NCI-H524 (cell line): Measurements from ENCODE around the gene C1orf56.

Experiments used
- DNase-seq, 2 experiments: peaks; one replicate each; lab custom pipeline; 2025; lab: John Stamatoyannopoulos, UW

C1orf56 gene, protein sequence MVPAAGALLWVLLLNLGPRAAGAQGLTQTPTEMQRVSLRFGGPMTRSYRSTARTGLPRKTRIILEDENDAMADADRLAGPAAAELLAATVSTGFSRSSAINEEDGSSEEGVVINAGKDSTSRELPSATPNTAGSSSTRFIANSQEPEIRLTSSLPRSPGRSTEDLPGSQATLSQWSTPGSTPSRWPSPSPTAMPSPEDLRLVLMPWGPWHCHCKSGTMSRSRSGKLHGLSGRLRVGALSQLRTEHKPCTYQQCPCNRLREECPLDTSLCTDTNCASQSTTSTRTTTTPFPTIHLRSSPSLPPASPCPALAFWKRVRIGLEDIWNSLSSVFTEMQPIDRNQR

GRCh38 chr1:151047591-151047924 is at the start of gene C1orf56:
TSS of gene C1orf56 (plus strand) at chr1:151047751. CDS start at chr1:151047848, 97 bp downstream.
- DNase-seq: peak; percentile 37 to 68

- no peak for DNase-seq
These were observed 49.6 kb upstream of the C1orf56 start for GRCh38 chr1:150997949-150998348.

DNA sequence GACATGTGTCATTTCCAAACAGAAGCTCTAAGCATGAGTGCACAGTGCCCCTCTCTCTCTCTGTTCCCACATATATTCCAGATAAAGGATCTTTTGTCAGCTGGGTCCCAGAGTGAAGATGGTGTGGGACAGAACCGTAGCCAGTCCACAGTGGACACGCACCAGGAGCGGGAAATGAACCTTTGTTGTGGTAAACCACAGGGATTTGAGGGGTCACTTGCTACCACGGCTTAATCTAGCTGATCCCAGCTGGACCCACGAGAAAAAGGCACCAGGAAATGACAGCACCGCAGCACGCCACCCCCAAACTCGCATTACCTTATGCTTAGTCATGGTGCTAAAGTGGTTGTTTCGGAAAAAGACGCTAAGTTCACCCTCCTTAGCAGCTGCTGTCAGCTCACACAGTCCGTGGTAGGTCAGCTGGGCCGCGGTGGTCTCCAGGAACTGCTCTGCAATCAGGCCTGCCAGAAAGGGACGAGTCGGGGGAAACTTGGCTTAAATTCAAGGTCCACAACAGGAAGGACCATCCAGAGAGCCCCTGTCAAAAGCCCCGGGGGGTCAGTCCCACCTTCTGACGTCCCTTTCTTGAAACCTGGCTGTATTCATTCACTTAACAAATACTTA is 48.4 kb upstream of the C1orf56 start:
- DNase-seq: no peak

DNA sequence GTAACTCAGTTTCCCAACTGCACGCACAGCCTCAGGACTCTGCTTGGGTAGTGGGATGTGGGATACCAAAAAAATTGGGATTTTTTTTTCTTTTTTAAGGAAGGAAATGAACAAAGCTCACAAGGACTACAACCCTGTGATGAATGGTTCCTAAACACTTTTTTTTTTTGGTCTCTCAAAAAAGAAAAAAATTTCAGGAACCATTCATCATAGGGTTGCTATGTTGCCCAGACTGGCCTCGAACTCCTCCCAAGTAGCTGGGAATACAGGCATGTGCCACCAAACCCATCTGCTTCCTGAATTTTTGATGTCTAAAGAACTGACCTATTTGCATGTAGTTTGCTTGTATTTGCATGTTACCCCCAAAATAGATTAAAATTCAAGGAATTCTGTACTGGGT is 47.6 kb upstream of the C1orf56 start:
- DNase-seq: no peak

DNA sequence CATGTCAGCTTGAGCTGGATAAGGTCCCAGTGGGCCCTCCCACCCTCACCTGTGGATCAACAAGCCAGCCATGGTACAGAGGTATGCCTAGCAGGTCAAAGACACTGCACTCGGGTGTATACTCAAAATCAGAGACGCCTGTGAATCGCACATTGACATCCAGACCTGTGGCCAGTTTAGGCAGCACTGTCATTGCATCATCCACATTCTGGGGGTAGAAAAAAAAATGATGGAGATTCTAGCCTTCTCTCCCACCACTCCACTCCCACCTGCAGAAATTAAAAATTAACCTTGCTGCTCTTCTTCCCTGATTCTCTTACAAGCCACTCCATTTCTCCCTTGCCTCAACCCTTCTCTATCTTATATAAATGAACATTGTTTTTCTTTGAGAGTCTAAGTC is 47.1 kb upstream of the C1orf56 start:
- DNase-seq: no peak

DNA sequence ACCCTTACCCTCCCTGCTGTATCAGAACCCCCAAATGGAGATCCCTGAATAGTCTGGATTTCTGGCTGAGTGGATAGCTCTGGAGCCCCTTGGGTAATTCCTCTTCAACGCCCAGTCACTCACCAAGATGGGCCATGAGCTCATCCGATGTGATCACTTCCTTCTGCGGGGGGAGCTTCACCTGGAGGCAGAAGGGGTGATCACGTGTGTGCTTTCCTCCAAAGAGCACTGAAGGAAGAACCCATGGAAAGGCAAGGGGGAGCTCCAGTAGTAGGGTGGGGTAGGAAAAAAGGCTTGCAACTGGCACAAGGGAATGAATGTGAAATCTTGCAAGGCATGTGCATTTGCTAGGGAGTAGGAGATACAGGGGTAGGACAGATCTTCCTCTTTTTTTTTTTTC is 45.9 kb upstream of the C1orf56 start:
- no peak for DNase-seq

DNA sequence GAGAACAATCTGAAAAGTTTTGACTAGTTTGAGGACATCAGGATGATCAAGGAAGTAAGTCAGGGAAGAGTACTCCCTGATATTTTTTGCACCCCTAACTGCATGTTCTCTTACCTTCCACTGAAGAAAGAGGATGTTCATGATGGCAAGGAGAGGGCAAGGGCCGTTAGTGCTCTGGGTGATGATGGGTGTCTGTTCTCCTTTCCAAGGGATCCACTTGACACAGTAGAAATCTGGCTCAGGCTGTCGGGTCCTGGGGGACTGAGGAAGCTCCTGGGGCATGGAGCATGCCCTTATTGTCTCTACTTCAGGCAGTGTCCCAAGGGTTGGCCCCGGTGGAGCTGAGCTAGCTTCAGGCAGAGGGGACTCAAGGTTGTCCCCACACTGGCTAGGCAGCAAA is 45.5 kb upstream of the C1orf56 start:
- DNase-seq: no peak

DNA sequence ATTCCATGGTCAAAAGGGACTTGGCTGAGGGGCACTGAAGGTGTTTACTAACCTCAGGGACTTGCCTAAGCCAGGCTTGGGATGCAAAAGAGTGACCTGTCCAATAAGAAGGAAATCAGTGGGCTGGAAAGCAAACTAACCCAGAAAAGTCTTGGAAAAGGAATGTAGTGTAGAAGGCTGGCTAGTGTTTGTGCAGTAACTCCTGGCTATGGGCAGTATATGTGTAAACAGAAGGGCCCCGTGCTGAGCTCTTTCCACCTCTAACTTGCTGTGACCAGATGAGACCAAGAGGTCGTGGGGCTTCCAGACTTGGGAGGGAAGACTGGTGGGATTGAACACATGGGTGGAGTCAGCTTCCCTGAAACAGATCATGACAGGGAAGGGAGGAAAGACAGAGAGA is 44.9 kb upstream of the C1orf56 start:
- DNase-seq: no peak

GRCh38 chr1:151003180-151003579 is 44.4 kb upstream of the C1orf56 start:
- no peak for DNase-seq

- no peak for DNase-seq
These were observed 41.7 kb upstream of the C1orf56 start for GRCh38 chr1:151005729-151006319.

GRCh38 chr1:151006327-151007052 is 41.1 kb upstream of the C1orf56 start, which contains the start of gene MINDY1:
TSS of gene MINDY1 (minus strand) at chr1:151006902. CDS start at chr1:151002617, 4,285 bp downstream.
- peak; percentile 75 to 80 for DNase-seq

GRCh38 chr1:151007853-151008243 is 39.7 kb upstream of the C1orf56 start:
- no peak for DNase-seq

DNA sequence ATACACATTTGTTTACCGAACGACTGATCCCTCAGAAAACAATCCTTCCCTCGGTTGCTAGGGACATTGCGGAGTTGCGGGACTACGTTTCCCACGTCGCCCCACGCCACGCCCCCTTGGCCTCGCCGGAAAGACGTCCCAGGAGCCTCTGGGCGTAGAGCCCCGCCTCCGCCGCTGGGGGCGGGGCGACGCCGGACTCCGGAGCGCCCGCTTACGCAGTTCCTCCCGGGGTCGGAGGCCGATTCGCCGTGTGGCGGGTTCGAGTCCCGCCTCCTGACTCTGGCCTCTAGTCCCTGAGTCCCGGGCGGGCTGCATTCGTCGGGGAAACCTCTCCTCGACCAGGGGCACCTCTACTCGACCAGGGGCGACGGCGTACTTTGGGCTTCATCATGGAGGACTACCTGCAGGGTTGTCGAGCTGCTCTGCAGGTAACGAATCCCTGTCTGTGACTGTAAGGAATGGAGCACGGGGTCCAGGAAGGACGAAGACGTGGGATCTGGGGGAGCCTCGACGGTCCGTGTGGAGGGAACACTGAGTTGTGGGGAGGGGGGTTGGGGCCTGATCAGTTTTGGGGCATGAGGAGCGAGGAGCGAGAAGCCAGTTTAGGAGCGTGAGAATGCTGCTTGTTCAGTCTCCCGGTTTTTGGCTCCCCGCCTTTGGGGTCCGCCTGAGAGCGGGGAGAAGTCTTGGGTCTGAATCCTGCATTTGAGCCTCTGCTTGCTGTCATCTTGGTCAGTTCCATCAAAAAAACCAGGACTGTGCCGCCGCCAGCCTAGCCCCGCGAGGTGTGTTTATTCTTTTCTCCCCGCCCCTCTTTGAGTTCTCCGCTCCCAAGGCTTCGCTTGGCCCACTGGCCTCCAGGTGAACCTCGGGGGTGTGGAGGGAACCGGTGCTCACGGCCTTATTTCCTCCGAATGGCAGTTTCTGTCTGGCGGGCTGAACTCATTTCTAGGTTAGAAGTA is 39.0 kb upstream of the C1orf56 start, which contains the start of gene PRUNE1:
PRUNE1 (plus strand) TSS at position 206 of the 962 bp plus-strand sequence; CDS start at position 390, 184 bp downstream.
- DNase-seq: peak; percentile 82 to 93

GRCh38 chr1:151009206-151009587 is 38.4 kb upstream of the C1orf56 start:
- DNase-seq: no peak

GRCh38 chr1:151009674-151010345 is 37.7 kb upstream of the C1orf56 start:
- no peak for DNase-seq

GRCh38 chr1:151010346-151010726 is 37.2 kb upstream of the C1orf56 start:
- DNase-seq: no peak

DNA sequence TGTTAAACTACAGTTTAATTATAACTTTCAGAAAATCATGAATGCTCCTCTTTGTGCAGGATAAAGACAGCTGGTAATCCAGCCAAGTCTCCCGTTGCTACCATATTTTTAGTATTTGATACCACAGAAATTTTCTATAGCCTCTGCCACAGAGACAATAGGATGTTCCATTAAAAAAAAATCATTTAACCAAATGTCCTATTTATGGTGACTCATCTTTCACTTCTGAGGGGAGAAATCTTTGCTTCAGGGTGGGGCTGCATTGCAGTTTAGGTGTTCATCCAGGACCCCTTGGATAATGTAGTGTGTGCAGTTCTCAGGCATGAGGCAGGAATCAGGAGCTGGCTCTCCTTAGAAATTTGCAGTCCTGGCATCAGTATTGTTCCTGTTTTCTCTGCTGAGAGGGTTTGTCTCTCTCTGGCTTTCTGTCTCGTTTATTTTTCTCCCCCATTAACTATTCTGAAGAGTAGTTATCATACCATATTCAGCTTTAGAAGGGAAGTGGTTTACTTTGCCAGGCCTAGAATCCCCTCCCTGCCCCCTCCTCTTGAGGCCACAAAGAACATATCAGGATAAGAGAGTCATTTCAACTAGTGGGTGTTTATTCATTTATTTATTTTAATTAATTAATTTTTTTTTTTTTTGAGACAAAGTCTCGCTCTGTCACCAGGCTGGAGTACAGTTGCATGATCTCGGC is 36.2 kb upstream of the C1orf56 start:
- DNase-seq: no peak

GRCh38 chr1:151012684-151013471 is 34.7 kb upstream of the C1orf56 start:
- DNase-seq: no peak

DNA sequence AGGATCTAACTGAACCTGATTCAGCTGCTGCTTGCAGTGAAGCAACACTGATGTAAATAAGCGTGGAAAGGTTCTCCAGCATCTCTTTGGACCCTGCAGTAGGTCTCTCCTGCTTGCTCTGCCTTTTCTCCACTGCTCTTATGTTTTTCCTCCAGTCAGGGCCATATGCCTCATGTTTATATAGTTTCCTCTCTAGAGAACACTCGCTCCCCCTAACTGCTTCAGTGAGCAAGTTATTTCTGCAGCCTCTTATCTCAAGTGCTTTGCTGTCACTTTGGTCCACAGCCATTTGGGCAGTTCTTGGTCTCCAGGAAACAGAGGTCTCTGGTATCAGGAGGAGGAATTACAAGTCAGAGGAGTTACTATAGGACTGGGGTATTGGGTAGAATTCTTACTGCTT is 34.0 kb upstream of the C1orf56 start:
- peak; percentile 43 to 78 for DNase-seq
